DND-41 (cell line): ENCODE results near the gene DNM3.

Experiments used
- EZH2 ChIP-seq: IDR thresholded peaks from 3 replicates; pipeline ENCODE4 v1.6.1; 2012; ENCODE audit warnings: borderline replicate concordance, low read depth, mild to moderate bottlenecking, moderate library complexity, low read length, inconsistent platforms; ENCODE audit not compliant: severe bottlenecking
- TF ChIP-seq, protein P1 (sequence below): IDR thresholded peaks from 2 replicates; pipeline ENCODE4 v1.5.1; 2012; ENCODE audit warnings: borderline replicate concordance, low read length, moderate library complexity, mild to moderate bottlenecking; ENCODE audit not compliant: poor library complexity, severe bottlenecking; ENCODE audit errors: extremely low read depth

DNA sequence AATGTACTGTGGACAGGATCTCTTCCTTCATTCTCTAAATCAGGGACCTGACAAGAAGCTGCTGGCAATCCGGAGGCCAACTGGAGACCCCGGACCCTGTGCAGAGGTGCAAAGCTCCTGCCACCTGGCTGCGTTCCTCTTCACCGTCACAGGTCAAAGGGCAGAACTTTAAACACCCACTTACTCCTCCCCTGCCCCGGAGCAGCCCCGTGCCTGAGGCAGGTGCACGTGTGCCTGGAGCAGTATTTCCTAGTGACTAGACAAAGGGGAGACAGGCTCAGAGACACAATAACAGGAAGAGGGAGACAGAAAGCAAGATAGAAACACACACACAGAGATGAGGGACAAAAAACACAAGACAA lies 609.2 kb downstream of the DNM3 start:
- TF ChIP-seq EZH2: no peak
- TF ChIP-seq, protein P1, sequence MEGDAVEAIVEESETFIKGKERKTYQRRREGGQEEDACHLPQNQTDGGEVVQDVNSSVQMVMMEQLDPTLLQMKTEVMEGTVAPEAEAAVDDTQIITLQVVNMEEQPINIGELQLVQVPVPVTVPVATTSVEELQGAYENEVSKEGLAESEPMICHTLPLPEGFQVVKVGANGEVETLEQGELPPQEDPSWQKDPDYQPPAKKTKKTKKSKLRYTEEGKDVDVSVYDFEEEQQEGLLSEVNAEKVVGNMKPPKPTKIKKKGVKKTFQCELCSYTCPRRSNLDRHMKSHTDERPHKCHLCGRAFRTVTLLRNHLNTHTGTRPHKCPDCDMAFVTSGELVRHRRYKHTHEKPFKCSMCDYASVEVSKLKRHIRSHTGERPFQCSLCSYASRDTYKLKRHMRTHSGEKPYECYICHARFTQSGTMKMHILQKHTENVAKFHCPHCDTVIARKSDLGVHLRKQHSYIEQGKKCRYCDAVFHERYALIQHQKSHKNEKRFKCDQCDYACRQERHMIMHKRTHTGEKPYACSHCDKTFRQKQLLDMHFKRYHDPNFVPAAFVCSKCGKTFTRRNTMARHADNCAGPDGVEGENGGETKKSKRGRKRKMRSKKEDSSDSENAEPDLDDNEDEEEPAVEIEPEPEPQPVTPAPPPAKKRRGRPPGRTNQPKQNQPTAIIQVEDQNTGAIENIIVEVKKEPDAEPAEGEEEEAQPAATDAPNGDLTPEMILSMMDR: no peak
